IMR-90 (cell line): ENCODE measurements around the gene RAI1. TPM values are rescaled to one million over a fixed set of nuclear protein-coding genes. Genes with fewer than 3 reads are reported as not detected.

ENCODE experiments used
- ATAC-seq: fragments of 200-7000 bp; cut with Tn5 transposase; 2 replicates; pipeline ENCODE4 v1.9.1; 2020; ENCODE audit warnings: low read depth, mild to moderate bottlenecking, moderate library complexity
- BruUV-seq: library from RNA; stranded (reverse); fragments of 400-500 nt; replicated peaks from 2 replicates; lab custom pipeline; 2021; lab: Mats Ljungman, UMichigan
- CTCF ChIA-PET: fragments of 300-600 bp; formaldehyde crosslinking; extraction: SDS; loops from one replicate; lab custom pipeline; 2021; ENCODE audit warnings: antibody characterized with exemption; lab: Yijun Ruan, JAX
- POLR2A ChIA-PET: fragments of 300-600 bp; sonication (Branson Sonifier 250); formaldehyde crosslinking; loops from one replicate; lab custom pipeline; 2022; ENCODE audit warnings: antibody characterized with exemption; ENCODE audit not compliant: unreplicated experiment; lab: Charles Lee
- DNase-seq: peaks from one replicate; pipeline ENCODE4 v3.0.0; 2013
- H2AFZ ChIP-seq: replicated peaks from 2 replicates; pipeline ENCODE3; 2013; ENCODE audit warnings: low read length, mild to moderate bottlenecking; ENCODE audit not compliant: poor library complexity
- H2AK5ac ChIP-seq: 2 replicates; pipeline ENCODE4 v1.6.1; 2013; ENCODE audit warnings: low read depth, low read length, inconsistent platforms
- H2AK9ac ChIP-seq: replicated peaks from 2 replicates; pipeline ENCODE3; 2013; ENCODE audit warnings: mild to moderate bottlenecking, low read depth, low read length, moderate library complexity; ENCODE audit not compliant: poor library complexity
- H2BK120ac ChIP-seq: 2 replicates; pipeline ENCODE4 v1.6.1; 2013; ENCODE audit warnings: low read depth, low read length, inconsistent platforms
- H2BK15ac ChIP-seq: 3 replicates; pipeline ENCODE4 v1.6.1; 2013; ENCODE audit warnings: low read depth, low read length, inconsistent platforms
- H2BK20ac ChIP-seq: 2 replicates; pipeline ENCODE4 v1.6.1; 2013; ENCODE audit warnings: low read depth, mild to moderate bottlenecking, inconsistent platforms, low read length, moderate library complexity
- H2BK5ac ChIP-seq: 2 replicates; pipeline ENCODE4 v1.6.1; 2013; ENCODE audit warnings: mild to moderate bottlenecking, low read depth, low read length, inconsistent platforms; ENCODE audit not compliant: poor library complexity, severe bottlenecking
- H3K14ac ChIP-seq: replicated peaks from 2 replicates; pipeline ENCODE4 v1.6.1; 2013; ENCODE audit warnings: low read depth, low read length, inconsistent platforms
- H3K18ac ChIP-seq: 2 replicates; pipeline ENCODE4 v1.6.1; 2013; ENCODE audit warnings: low read depth, low read length, control low read depth
- H3K23ac ChIP-seq: 2 replicates; pipeline ENCODE4 v1.6.1; 2013; ENCODE audit warnings: low read depth, low read length, inconsistent platforms
- H3K27ac ChIP-seq: 2 replicates; pipeline ENCODE4 v1.5.1; 2013; ENCODE audit warnings: mild to moderate bottlenecking, control low read depth, low read length; ENCODE audit not compliant: insufficient read depth
- H3K27me3 ChIP-seq: 2 replicates; pipeline ENCODE4 v1.6.1; 2013; ENCODE audit warnings: low read length; ENCODE audit not compliant: control insufficient read depth, insufficient read depth
- H3K36me3 ChIP-seq: 2 replicates; pipeline ENCODE4 v1.6.1; 2013; ENCODE audit warnings: low read length, mixed read lengths; ENCODE audit not compliant: control insufficient read depth, insufficient read depth
- H3K4ac ChIP-seq: 2 replicates; pipeline ENCODE4 v1.6.1; 2013; ENCODE audit warnings: low read depth, low read length, inconsistent platforms
- H3K4me1 ChIP-seq: 2 replicates; pipeline ENCODE4 v1.6.1; 2013; ENCODE audit warnings: low read length, mixed read lengths; ENCODE audit not compliant: control insufficient read depth, insufficient read depth
- H3K4me2 ChIP-seq: 2 replicates; pipeline ENCODE4 v1.6.1; 2013; ENCODE audit warnings: low read depth, mild to moderate bottlenecking, control low read depth, low read length, moderate library complexity
- H3K4me3 ChIP-seq: 2 replicates; pipeline ENCODE4 v1.5.1; 2013; ENCODE audit warnings: low read depth, mild to moderate bottlenecking, control low read depth, low read length, moderate library complexity; ENCODE audit not compliant: insufficient read depth
- H3K56ac ChIP-seq: 2 replicates; pipeline ENCODE4 v1.6.1; 2013; ENCODE audit warnings: low read length, inconsistent platforms; ENCODE audit not compliant: insufficient read depth; ENCODE audit errors: extremely low read depth
- H3K79me1 ChIP-seq, 2 experiments: 2 replicates each; pipeline ENCODE4 v1.6.1; 2013; ENCODE audit warnings: low read length in 2 of 2, inconsistent platforms in 1 of 2, low read depth in 1 of 2
- H3K9ac ChIP-seq: 2 replicates; pipeline ENCODE4 v1.6.1; 2013; ENCODE audit warnings: low read depth, low read length, control low read depth
- H3K9me1 ChIP-seq: 2 replicates; pipeline ENCODE4 v1.6.1; 2013; ENCODE audit warnings: low read length, inconsistent platforms; ENCODE audit not compliant: insufficient read depth
- H3K9me3 ChIP-seq: 2 replicates; pipeline ENCODE4 v1.6.1; 2013; ENCODE audit warnings: low read length; ENCODE audit not compliant: control insufficient read depth, insufficient read depth
- H4K20me1 ChIP-seq: 2 replicates; pipeline ENCODE4 v1.6.1; 2013; ENCODE audit warnings: low read length, inconsistent platforms; ENCODE audit not compliant: insufficient read depth
- H4K5ac ChIP-seq: 2 replicates; pipeline ENCODE4 v1.6.1; 2013; ENCODE audit warnings: mild to moderate bottlenecking, low read depth, low read length, control low read depth
- H4K8ac ChIP-seq, 2 experiments: 2 replicates each; pipeline ENCODE4 v1.6.1; 2013; ENCODE audit warnings: low read depth in 2 of 2, low read length in 2 of 2, control low read depth in 1 of 2, inconsistent platforms in 1 of 2
- H4K91ac ChIP-seq: 2 replicates; pipeline ENCODE4 v1.6.1; 2013; ENCODE audit warnings: low read depth, low read length, inconsistent platforms; ENCODE audit not compliant: insufficient read depth
- BHLHE40 ChIP-seq: fragments of 150-350 bp; IDR thresholded peaks from 2 replicates; pipeline ENCODE4 v1.6.1; 2016; ENCODE audit warnings: mild to moderate bottlenecking, low read depth, low read length
- CEBPB ChIP-seq: IDR thresholded peaks from 2 replicates; pipeline ENCODE4 v1.6.1; 2012; ENCODE audit warnings: low read depth, low read length, improper control_type of control experiment
- CHD1 ChIP-seq: IDR thresholded peaks from 2 replicates; pipeline ENCODE4 v1.6.1; 2012; ENCODE audit warnings: low read depth, low read length, improper control_type of control experiment
- FOS ChIP-seq: fragments of 150-350 bp; IDR thresholded peaks from 2 replicates; pipeline ENCODE4 v1.6.1; 2016; ENCODE audit warnings: low read depth, low read length
- MAFK ChIP-seq: IDR thresholded peaks from 2 replicates; pipeline ENCODE4 v1.6.1; 2012; ENCODE audit warnings: low read depth, low read length, improper control_type of control experiment
- MAZ ChIP-seq: IDR thresholded peaks from 2 replicates; pipeline ENCODE4 v1.6.1; 2012; ENCODE audit warnings: low read depth, mild to moderate bottlenecking, low read length, improper control_type of control experiment, moderate library complexity, borderline replicate concordance
- MXI1 ChIP-seq: IDR thresholded peaks from 2 replicates; pipeline ENCODE4 v1.6.1; 2012; ENCODE audit warnings: low read depth, mild to moderate bottlenecking, low read length, moderate library complexity, borderline replicate concordance
- NFE2L2 ChIP-seq: fragments of 150-350 bp; IDR thresholded peaks from 2 replicates; pipeline ENCODE4 v1.6.1; 2016; ENCODE audit warnings: low read depth, mild to moderate bottlenecking, low read length
- POLR2A ChIP-seq: IDR thresholded peaks from 2 replicates; pipeline ENCODE4 v1.6.1; 2012; ENCODE audit warnings: mild to moderate bottlenecking, low read depth, low read length
- RAD21 ChIP-seq: IDR thresholded peaks from 2 replicates; pipeline ENCODE4 v1.6.1; 2012; ENCODE audit warnings: low read length, improper control_type of control experiment
- RCOR1 ChIP-seq: IDR thresholded peaks from 2 replicates; pipeline ENCODE4 v1.6.1; 2012; ENCODE audit warnings: mild to moderate bottlenecking, low read length, improper control_type of control experiment; ENCODE audit not compliant: insufficient replicate concordance
- RFX5 ChIP-seq: IDR thresholded peaks from 2 replicates; pipeline ENCODE4 v1.8.0; 2012; ENCODE audit warnings: low read depth, mild to moderate bottlenecking, low read length, moderate library complexity
- SMC3 ChIP-seq: fragments of 150-350 bp; IDR thresholded peaks from 2 replicates; pipeline ENCODE4 v1.6.1; 2016; ENCODE audit warnings: low read depth, mild to moderate bottlenecking, antibody characterized with exemption, low read length, moderate library complexity
- WGBS, 2 experiments: methylation state at CpG; one replicate each; pipeline versions ENCODE4 v1.1.5 to v1.1.7; 2013; ENCODE audit warnings: missing lambda C conversion rate in 2 of 2; ENCODE audit not compliant: insufficient read length in 1 of 2; ENCODE audit errors: extremely low coverage in 2 of 2; 5-methylcytosine and 5-hydroxymethylcytosine counted together
- dilution Hi-C: fragments of 300-500 bp; cut with HindIII; formaldehyde crosslinking; loops from one replicate; pipeline ENCODE4 v1.14.3; 2018; ENCODE audit warnings: low sequenced_read_pairs; ENCODE audit not compliant: unreplicated experiment
- in situ Hi-C: fragments of 300-500 bp; cut with MboI; formaldehyde crosslinking; loops from 3 replicates; pipeline ENCODE4 v1.14.3; 2019; ENCODE audit warnings: low sequenced_read_pairs, inconsistent platforms, mixed read lengths
- intact Hi-C: fragments of 100-400 bp; cut with micrococcal nuclease; formaldehyde crosslinking; loops from 2 replicates; pipeline ENCODE4 v1.10.0; 2022
- polyA plus RNA-seq, 3 experiments: library from polyadenylated mRNA; depleted of rRNA; stranded (reverse); fragments of >200 nt; gene quantifications; 2 replicates each; pipeline ENCODE4 v1.2.3, GENCODE V29; 2012; ENCODE audit warnings: low replicate concordance in 1 of 3
- total RNA-seq: library from RNA; depleted of rRNA; stranded (reverse); fragments of >200 nt; gene quantifications from 2 replicates; pipeline ENCODE4 v1.2.3, GENCODE V29; 2012
- TF ChIP-seq, protein P1 (sequence below): fragments of 150-350 bp; IDR thresholded peaks from 2 replicates; pipeline ENCODE4 v1.6.1; 2017; ENCODE audit warnings: mild to moderate bottlenecking, antibody characterized with exemption, low read length, low read depth

The RAI1 gene
- total and polyA plus RNA-seq, 2 of the 4 experiments (the other 2 are of a cell fraction) = 1.8 to 10.5 TPM

DNA sequence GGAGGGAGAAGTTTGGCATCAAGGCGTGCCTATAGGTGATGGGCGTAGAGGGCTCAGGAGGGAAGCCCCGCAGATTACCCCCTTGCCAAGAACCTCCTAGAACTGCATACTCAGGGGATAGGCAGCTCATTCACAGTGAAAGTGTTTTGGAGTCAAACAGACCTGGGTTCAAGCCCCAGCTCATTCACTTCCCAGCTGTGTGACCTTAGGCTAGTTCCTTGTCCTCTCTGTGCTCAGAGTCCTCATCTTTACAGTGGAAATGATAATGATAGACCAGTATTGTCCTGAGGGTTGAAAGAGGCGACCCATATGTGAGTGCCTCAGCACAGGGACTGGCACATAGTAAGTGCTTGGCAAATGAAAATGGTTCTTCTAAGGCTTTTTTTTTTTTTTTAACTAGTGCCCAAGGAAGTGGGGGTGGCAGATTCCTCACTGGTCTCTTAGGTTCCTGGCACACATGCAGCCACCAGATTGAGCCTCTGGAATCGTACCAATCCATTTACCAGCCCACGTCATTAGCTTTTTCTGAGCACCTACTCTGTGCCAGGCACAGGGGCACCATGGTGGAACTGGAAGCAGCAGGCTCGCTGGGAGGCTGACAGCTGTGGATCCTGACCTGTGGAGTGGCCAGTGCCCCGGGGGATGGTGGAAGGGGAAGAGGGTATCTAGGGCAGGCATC, 79.8 kb downstream of the RAI1 start:
- Histone ChIP-seq H3K56ac (no peak overlapping the region), H2AFZ (no peak overlapping the region), H2BK20ac (no peak overlapping the region), H3K9ac (no peak overlapping the region), H4K20me1 (peaks cover 95% of the 10 kb centered on the region), H2BK5ac (peak overlapping the region; percentile 3), H3K79me1 (peaks cover 41 to 92% of the 10 kb centered on the region in 2 experiments), H3K23ac (no peak overlapping the region), H2BK120ac (no peak overlapping the region), H2AK5ac (no peak overlapping the region), H4K5ac (no peak overlapping the region), H3K27me3 (no peaks in the 10 kb centered on the region), H3K9me3 (no peaks in the 10 kb centered on the region), H3K4me3 (no peak overlapping the region), H3K36me3 (peaks cover 11% of the 10 kb centered on the region), H4K8ac (no peak overlapping the region), H2BK15ac (no peak overlapping the region), H3K27ac (no peak overlapping the region), H3K18ac (no peak overlapping the region), H3K4ac (no peak overlapping the region), H3K14ac (no peak overlapping the region), H4K91ac (no peak overlapping the region), H2AK9ac (no peak overlapping the region), H3K4me1 (peaks cover 9% of the 10 kb centered on the region), H3K4me2 (no peak overlapping the region), H3K9me1 (peaks cover 30% of the 10 kb centered on the region)
- BruUV-seq = no TSS peak
- TF ChIP-seq NFE2L2 (no peak), MXI1 (no peak), CHD1 (no peak), BHLHE40 (no peak), FOS (no peak), CEBPB (no peak), RFX5 (no peak), SMC3 (no peak), MAZ (no peak), RCOR1 (no peak), MAFK (no peak), POLR2A (no peak), RAD21 (no peak)
- TF ChIP-seq, protein P1, sequence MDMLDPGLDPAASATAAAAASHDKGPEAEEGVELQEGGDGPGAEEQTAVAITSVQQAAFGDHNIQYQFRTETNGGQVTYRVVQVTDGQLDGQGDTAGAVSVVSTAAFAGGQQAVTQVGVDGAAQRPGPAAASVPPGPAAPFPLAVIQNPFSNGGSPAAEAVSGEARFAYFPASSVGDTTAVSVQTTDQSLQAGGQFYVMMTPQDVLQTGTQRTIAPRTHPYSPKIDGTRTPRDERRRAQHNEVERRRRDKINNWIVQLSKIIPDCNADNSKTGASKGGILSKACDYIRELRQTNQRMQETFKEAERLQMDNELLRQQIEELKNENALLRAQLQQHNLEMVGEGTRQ = no peak
- 88% methylated on average over 4 of the region's 8 CpGs; no CpG with 5 or more reads in 1 of the 2 experiments for WGBS, 2 experiments
- ChIA-PET CTCF (no interaction called here), POLR2A (interaction anchor here (0.6 kb wide), 2 partner anchors 12 to 234 kb away, joined by 6 read pairs; no protein-coding TSS in a partner anchor)
- ATAC-seq (no peak), DNase-seq (no peak)
- in situ Hi-C loops = no loop called here
- dilution Hi-C loops = no loop called here
- intact Hi-C loops = no loop called here
